GM18858 (cell line): ENCODE data around the gene DOK5.
"Not testable (repeated sequence)": the region's sequence is repeated elsewhere in the genome, so short reads cannot be mapped to it uniquely, and the experiment has no call there.

Experiments used
- ATAC-seq: cut with Tn5 transposase; IDR thresholded peaks from one replicate; pipeline ENCODE4 v1.9.1; 2021; ENCODE audit not compliant: unreplicated experiment

DOK5 gene

GRCh38 chr20:54475334-54476168 is at the start of gene DOK5:
Gene DOK5 (plus strand): TSS chr20:54475593. CDS start chr20:54475947, 354 bp downstream.
- ATAC-seq: no peak

- no peak for ATAC-seq
These were observed 46.0 kb upstream of the DOK5 start for GRCh38 chr20:54429364-54429763.

GRCh38 chr20:54431156-54431944 is 44.0 kb upstream of the DOK5 start:
- no peak for ATAC-seq

GRCh38 chr20:54432966-54433365 is 42.4 kb upstream of the DOK5 start:
- ATAC-seq: no peak

- ATAC-seq: no peak
These were observed 41.8 kb upstream of the DOK5 start for GRCh38 chr20:54433636-54434035.

GRCh38 chr20:54434196-54434595 is 41.2 kb upstream of the DOK5 start:
- ATAC-seq: no peak

GRCh38 chr20:54435015-54435414 is 40.4 kb upstream of the DOK5 start:
- no peak for ATAC-seq

GRCh38 chr20:54436410-54436809 is 39.0 kb upstream of the DOK5 start:
- ATAC-seq: not testable (repeated sequence)

GRCh38 chr20:54438166-54438565 is 37.2 kb upstream of the DOK5 start:
- no peak for ATAC-seq

- ATAC-seq: no peak
These were observed 25.2 kb upstream of the DOK5 start for GRCh38 chr20:54450207-54450606.

GRCh38 chr20:54451171-54451570 is 24.2 kb upstream of the DOK5 start:
- ATAC-seq: no peak

GRCh38 chr20:54452277-54452676 is 23.1 kb upstream of the DOK5 start:
- no peak for ATAC-seq

- no peak for ATAC-seq
These were observed 20.4 kb upstream of the DOK5 start for GRCh38 chr20:54454982-54455381.

GRCh38 chr20:54456423-54456822 is 19.0 kb upstream of the DOK5 start:
- ATAC-seq: no peak

GRCh38 chr20:54456961-54457360 is 18.4 kb upstream of the DOK5 start:
- ATAC-seq: no peak

GRCh38 chr20:54458219-54458618 is 17.2 kb upstream of the DOK5 start:
- no peak for ATAC-seq

- ATAC-seq: no peak
These were observed 16.1 kb upstream of the DOK5 start for GRCh38 chr20:54459279-54459678.

- no peak for ATAC-seq
These were observed 11.4 kb upstream of the DOK5 start for GRCh38 chr20:54464003-54464402.

GRCh38 chr20:54466127-54466526 is 9.3 kb upstream of the DOK5 start:
- no peak for ATAC-seq

GRCh38 chr20:54467622-54468021 is 7.8 kb upstream of the DOK5 start:
- no peak for ATAC-seq

- no peak for ATAC-seq
These were observed 7.3 kb upstream of the DOK5 start for GRCh38 chr20:54468082-54468481.

- ATAC-seq: no peak
These were observed 6.1 kb upstream of the DOK5 start for GRCh38 chr20:54469293-54469692.
